Uterus (tissue), 2 donors: ENCODE data around the gene DNASE2.

Source experiments
- CTCF ChIP-seq, 4 experiments: fragments of 200-600 bp in 2 of 4; fragments of 450-650 bp in 2 of 4; sonication (generic) in 2 of 4; IDR thresholded peaks; one replicate each; pipeline ENCODE4 v1.5.1; 2016 to 2019; ENCODE audit warnings: antibody characterized with exemption in 4 of 4, mild to moderate bottlenecking in 2 of 4, moderate library complexity in 1 of 4
- POLR2A ChIP-seq, 2 donors: fragments of 450-650 bp; IDR thresholded peaks; one replicate each; pipeline ENCODE4 v1.6.1; 2016; ENCODE audit warnings: antibody characterized with exemption in 2 of 2, mild to moderate bottlenecking in 1 of 2, moderate library complexity in 1 of 2

- TF ChIP-seq CTCF (IDR thresholded peaks at IDR 0.05) (no peak), POLR2A (IDR thresholded peaks at IDR 0.05) (no peak)
Measured at GRCh38 chr19:12884202-12884601, 3.0 kb upstream of the DNASE2 start.
